A549 (cell line): ENCODE measurements around the gene SLC43A3. TPM values are rescaled to one million over a fixed set of nuclear protein-coding genes. Genes with fewer than 3 reads are reported as not detected.

ENCODE experiments used
- ATAC-seq, 2 experiments: fragments of 200-7000 bp in 1 of 2; fragments of >200 bp in 1 of 2; cut with Nextera tagmentation in 1 of 2; cut with Tn5 transposase in 1 of 2; 3 replicates each; pipeline versions ENCODE4 v1.8.0 to v1.9.1; 2018 to 2020; ENCODE audit warnings: mild to moderate bottlenecking in 1 of 2, moderate library complexity in 1 of 2
- CTCF ChIA-PET: fragments of 300-600 bp; sonication (Branson Sonifier 250); formaldehyde crosslinking; extraction: SDS; loops from one replicate; lab custom pipeline; 2021; ENCODE audit warnings: antibody characterized with exemption, inconsistent platforms; lab: Yijun Ruan, JAX
- POLR2A ChIA-PET: fragments of 350-600 bp; formaldehyde crosslinking; extraction: SDS; loops from one replicate; lab custom pipeline; 2021; ENCODE audit warnings: antibody characterized with exemption, inconsistent platforms; lab: Yijun Ruan, JAX
- DNase-seq, 2 experiments: peaks; one replicate each; pipeline versions ENCODE4 v3.0.0 to v3.0.0-alpha.2; 2011 to 2016; ENCODE audit warnings: low read depth in 1 of 2, low spot score in 1 of 2
- FAIRE-seq: peaks from 2 replicates; lab custom pipeline; 2011; peaks lifted over from hg19 to GRCh38; lab: Jason Lieb, UNC
- H3K27ac ChIP-seq, 2 experiments: fragments of >200 bp; sonication (Bioruptor Twin); formaldehyde crosslinking; 3 replicates each; pipeline ENCODE4 v1.5.1; 2016 to 2017
- H3K4me1 ChIP-seq: fragments of >200 bp; sonication (Bioruptor Twin); formaldehyde crosslinking; 3 replicates; pipeline ENCODE4 v1.6.1; 2016
- H3K4me2 ChIP-seq: fragments of >200 bp; sonication (Bioruptor Twin); formaldehyde crosslinking; 3 replicates; pipeline ENCODE4 v1.6.1; 2016
- H3K4me3 ChIP-seq: fragments of >200 bp; sonication (Bioruptor Twin); formaldehyde crosslinking; 3 replicates; pipeline ENCODE4 v1.5.1; 2016
- H3K9me3 ChIP-seq: fragments of >200 bp; sonication (Bioruptor Twin); formaldehyde crosslinking; 3 replicates; pipeline ENCODE4 v1.6.1; 2016
- BCL3 ChIP-seq: fragments of >200 bp; sonication (Bioruptor Twin); formaldehyde crosslinking; IDR thresholded peaks from 3 replicates; pipeline ENCODE4 v1.6.1; 2016
- CBX2 ChIP-seq: fragments of 200-600 bp; sonication (generic); IDR thresholded peaks from 2 replicates; pipeline ENCODE4 v1.6.1; 2016; ENCODE audit warnings: low read depth, mild to moderate bottlenecking, borderline replicate concordance
- CEBPB ChIP-seq, 2 experiments: fragments of >200 bp in 1 of 2; sonication (Bioruptor Twin) in 1 of 2; formaldehyde crosslinking in 1 of 2; IDR thresholded peaks; 2 replicates each; pipeline ENCODE4 v1.6.1; 2012 to 2016
- CHD2 ChIP-seq: fragments of 150-350 bp; IDR thresholded peaks from 2 replicates; pipeline ENCODE4 v1.6.1; 2014; ENCODE audit warnings: low read length; ENCODE audit not compliant: partially characterized antibody
- EHF ChIP-seq: fragments of 250-450 bp; sonication (Bioruptor Pico); IDR thresholded peaks from 2 replicates; pipeline ENCODE4 v1.5.0; 2020; ENCODE audit warnings: mild to moderate bottlenecking
- EHMT2 ChIP-seq: fragments of 200-600 bp; sonication (generic); IDR thresholded peaks from 2 replicates; pipeline ENCODE4 v1.6.1; 2016; ENCODE audit warnings: antibody characterized with exemption, low read depth, mild to moderate bottlenecking, moderate library complexity
- EP300 ChIP-seq, 2 experiments: fragments of >200 bp; sonication (Bioruptor Twin); formaldehyde crosslinking; IDR thresholded peaks; 2 replicates in 1 of 2; 3 replicates in 1 of 2; pipeline ENCODE4 v1.6.1; 2016 to 2017
- FOSB ChIP-seq: fragments of 250-450 bp; sonication (Bioruptor Pico); IDR thresholded peaks from 2 replicates; pipeline ENCODE4 v1.5.0; 2020; ENCODE audit warnings: mild to moderate bottlenecking, moderate library complexity
- FOSL2 ChIP-seq, 2 experiments: fragments of 450-650 bp in 1 of 2; fragments of >200 bp in 1 of 2; sonication (Bioruptor Twin) in 1 of 2; formaldehyde crosslinking; IDR thresholded peaks; 2 replicates each; pipeline versions ENCODE4 v1.5.0 to v1.6.1; 2016 to 2020; ENCODE audit warnings: mild to moderate bottlenecking in 1 of 2, moderate library complexity in 1 of 2
- GATA3 ChIP-seq: IDR thresholded peaks from 2 replicates; pipeline ENCODE4 v1.6.1; 2012; ENCODE audit warnings: borderline replicate concordance
- HDAC2 ChIP-seq: fragments of 200-600 bp; sonication (generic); IDR thresholded peaks from 2 replicates; pipeline ENCODE4 v1.6.1; 2016
- HEYL ChIP-seq: fragments of 250-450 bp; sonication (Bioruptor Pico); IDR thresholded peaks from 2 replicates; pipeline ENCODE4 v1.8.0; 2021; ENCODE audit warnings: mild to moderate bottlenecking, moderate library complexity
- HOXA7 ChIP-seq: fragments of 250-450 bp; sonication (Bioruptor Pico); IDR thresholded peaks from 2 replicates; pipeline ENCODE4 v1.5.0; 2020; ENCODE audit warnings: mild to moderate bottlenecking, moderate library complexity
- JUN ChIP-seq, 2 experiments: fragments of >200 bp; sonication (Bioruptor Twin); formaldehyde crosslinking; IDR thresholded peaks; 2 replicates in 1 of 2; 3 replicates in 1 of 2; pipeline ENCODE4 v1.6.1; 2016 to 2017
- KDM5A ChIP-seq: fragments of 200-600 bp; sonication (generic); IDR thresholded peaks from 2 replicates; pipeline ENCODE4 v1.6.1; 2016; ENCODE audit warnings: antibody characterized with exemption, mild to moderate bottlenecking
- MYC ChIP-seq: IDR thresholded peaks from 2 replicates; pipeline ENCODE4 v1.6.1; 2012; ENCODE audit warnings: mild to moderate bottlenecking, inconsistent platforms, low read length, improper control_type of control experiment, borderline replicate concordance
- NPAS2 ChIP-seq: fragments of 250-450 bp; sonication (Bioruptor Pico); IDR thresholded peaks from 2 replicates; pipeline ENCODE4 v1.8.0; 2022; ENCODE audit warnings: mild to moderate bottlenecking, moderate library complexity, borderline replicate concordance
- POLR2A ChIP-seq: IDR thresholded peaks from 2 replicates; pipeline ENCODE4 v1.6.1; 2012; ENCODE audit warnings: mild to moderate bottlenecking, low read length
- POLR2AphosphoS2 ChIP-seq: conservative IDR thresholded peaks from 2 replicates; pipeline ENCODE4 v1.6.1; 2012; ENCODE audit warnings: low read length, improper control_type of control experiment, inconsistent platforms
- RAD21 ChIP-seq, 2 experiments: fragments of >200 bp in 1 of 2; sonication (Bioruptor Twin) in 1 of 2; formaldehyde crosslinking in 1 of 2; IDR thresholded peaks in 1 of 2; conservative IDR thresholded peaks in 1 of 2; 2 replicates in 1 of 2; 3 replicates in 1 of 2; pipeline ENCODE4 v1.6.1; 2012 to 2018; ENCODE audit warnings: inconsistent platforms in 1 of 2
- RARB ChIP-seq: fragments of 250-450 bp; sonication (Bioruptor Pico); IDR thresholded peaks from 2 replicates; pipeline ENCODE4 v1.8.0; 2021; ENCODE audit warnings: mild to moderate bottlenecking, moderate library complexity
- RCOR1 ChIP-seq: fragments of 150-350 bp; IDR thresholded peaks from 2 replicates; pipeline ENCODE4 v1.6.1; 2014; ENCODE audit warnings: antibody characterized with exemption, low read length, low read depth
- RFX5 ChIP-seq: fragments of 450-650 bp; IDR thresholded peaks from 2 replicates; pipeline ENCODE4 v1.7.1; 2014; ENCODE audit warnings: antibody characterized with exemption, mild to moderate bottlenecking, moderate library complexity
- SMC3 ChIP-seq: fragments of >200 bp; sonication (Bioruptor Twin); formaldehyde crosslinking; IDR thresholded peaks from 3 replicates; pipeline ENCODE4 v1.6.1; 2018; ENCODE audit warnings: inconsistent platforms
- SREBF2 ChIP-seq: fragments of 450-650 bp; IDR thresholded peaks from 2 replicates; pipeline ENCODE4 v1.6.1; 2014; ENCODE audit warnings: mild to moderate bottlenecking, moderate library complexity
- TFCP2L1 ChIP-seq: fragments of 250-450 bp; sonication (Bioruptor Pico); IDR thresholded peaks from 2 replicates; pipeline ENCODE4 v1.5.0; 2021; ENCODE audit warnings: mild to moderate bottlenecking
- USF2 ChIP-seq: fragments of 450-650 bp; IDR thresholded peaks from 2 replicates; pipeline ENCODE4 v1.6.1; 2014; ENCODE audit warnings: antibody characterized with exemption
- ZC3H11A ChIP-seq: fragments of 450-650 bp; IDR thresholded peaks from 2 replicates; pipeline ENCODE4 v1.6.1; 2014; ENCODE audit warnings: antibody characterized with exemption, mild to moderate bottlenecking
- ZFP36 ChIP-seq: fragments of 450-650 bp; IDR thresholded peaks from 2 replicates; pipeline ENCODE4 v1.6.1; 2014; ENCODE audit warnings: borderline replicate concordance; ENCODE audit not compliant: partially characterized antibody
- WGBS: methylation state at CpG from one replicate; pipeline ENCODE4 v1.1.6; 2017; ENCODE audit errors: missing lambda C conversion rate; 5-methylcytosine and 5-hydroxymethylcytosine counted together
- polyA plus RNA-seq, 4 experiments: library from polyadenylated mRNA; depleted of rRNA in 3 of 4; stranded (reverse); fragments of >200 nt; fragmentation: RNase III in 1 of 4; extraction: RNeasy Plus Mini Kit Qiagen cat#74134 plus additional on column Dnase treatment in 1 of 4; gene quantifications; 2 replicates in 3 of 4; 3 replicates in 1 of 4; pipeline ENCODE4 v1.2.3, GENCODE V29; 2011 to 2017
- TF ChIP-seq, protein P1 (sequence below): fragments of 150-350 bp; IDR thresholded peaks from 2 replicates; pipeline ENCODE4 v1.6.1; 2014; ENCODE audit warnings: low read depth, mild to moderate bottlenecking, low read length
- TF ChIP-seq, protein P2 (sequence below): fragments of 250-450 bp; sonication (Bioruptor Pico); IDR thresholded peaks from 2 replicates; pipeline ENCODE4 v1.5.0; 2020; ENCODE audit warnings: low read depth, mild to moderate bottlenecking, moderate library complexity
- TF ChIP-seq, protein P3 (sequence below): IDR thresholded peaks from 2 replicates; pipeline ENCODE4 v1.6.1; 2012

SLC43A3 gene
- polyA plus RNA-seq, 2 of the 4 experiments (the other 2 are of a cell fraction): 0.12 to 0.30 TPM

- TF ChIP-seq GATA3 (no peak), HOXA7 (no peak)
- TF ChIP-seq, all 56 proteins: peak for 0
These were observed 5.2 kb upstream of the SLC43A3 start (continued) for GRCh38 chr11:57432149-57432561.

DNA sequence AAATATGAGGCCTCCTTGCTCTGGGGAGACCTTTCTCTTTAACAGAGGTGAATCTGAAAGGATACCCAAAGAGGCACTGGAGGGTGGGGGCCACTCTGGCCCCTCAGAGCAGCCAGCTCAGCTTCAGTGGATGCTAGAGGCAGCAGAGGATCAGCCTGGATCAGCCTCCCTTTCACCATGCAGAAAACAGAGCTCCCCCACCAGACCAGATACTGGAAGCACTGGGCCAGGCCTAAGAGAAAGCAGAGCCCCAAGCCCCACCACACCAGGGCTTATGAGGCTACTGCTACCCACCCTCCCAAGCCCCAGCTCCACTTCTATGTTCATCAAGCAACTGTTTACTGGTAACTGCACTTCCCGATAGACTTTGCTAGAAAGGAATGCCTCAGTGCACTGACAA, 4.0 kb upstream of the SLC43A3 start:
- 67% methylated on average over 1 of the region's 1 CpG for WGBS
- CTCF ChIA-PET: interaction anchor here (0.8 to 6.1 kb wide), 7 partner anchors 26 to 97 kb away, joined by 3 to 37 read pairs (median 3); partner anchors contain the start of gene RTN4RL2
- TF ChIP-seq ZFP36 (no peak), CBX2 (no peak), CHD2 (no peak), MYC (no peak), RAD21 (conservative IDR thresholded peaks at IDR 0.05 in 1 of 2, IDR thresholded peaks at IDR 0.05 in 1 of 2) (no peak), NPAS2 (CRISPR knock-in tag) (no peak), EHF (CRISPR knock-in tag) (no peak), BCL3 (no peak), JUN (IDR thresholded peaks at IDR 0.05) (no peak), HDAC2 (no peak), ZC3H11A (no peak), RCOR1 (no peak), SREBF2 (no peak), USF2 (no peak), POLR2A (no peak), KDM5A (no peak)
- TF ChIP-seq, protein P1, sequence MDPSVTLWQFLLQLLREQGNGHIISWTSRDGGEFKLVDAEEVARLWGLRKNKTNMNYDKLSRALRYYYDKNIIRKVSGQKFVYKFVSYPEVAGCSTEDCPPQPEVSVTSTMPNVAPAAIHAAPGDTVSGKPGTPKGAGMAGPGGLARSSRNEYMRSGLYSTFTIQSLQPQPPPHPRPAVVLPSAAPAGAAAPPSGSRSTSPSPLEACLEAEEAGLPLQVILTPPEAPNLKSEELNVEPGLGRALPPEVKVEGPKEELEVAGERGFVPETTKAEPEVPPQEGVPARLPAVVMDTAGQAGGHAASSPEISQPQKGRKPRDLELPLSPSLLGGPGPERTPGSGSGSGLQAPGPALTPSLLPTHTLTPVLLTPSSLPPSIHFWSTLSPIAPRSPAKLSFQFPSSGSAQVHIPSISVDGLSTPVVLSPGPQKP: no peak
- TF ChIP-seq, protein P2, sequence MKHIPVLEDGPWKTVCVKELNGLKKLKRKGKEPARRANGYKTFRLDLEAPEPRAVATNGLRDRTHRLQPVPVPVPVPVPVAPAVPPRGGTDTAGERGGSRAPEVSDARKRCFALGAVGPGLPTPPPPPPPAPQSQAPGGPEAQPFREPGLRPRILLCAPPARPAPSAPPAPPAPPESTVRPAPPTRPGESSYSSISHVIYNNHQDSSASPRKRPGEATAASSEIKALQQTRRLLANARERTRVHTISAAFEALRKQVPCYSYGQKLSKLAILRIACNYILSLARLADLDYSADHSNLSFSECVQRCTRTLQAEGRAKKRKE (CRISPR knock-in tag): no peak
- TF ChIP-seq, protein P3, sequence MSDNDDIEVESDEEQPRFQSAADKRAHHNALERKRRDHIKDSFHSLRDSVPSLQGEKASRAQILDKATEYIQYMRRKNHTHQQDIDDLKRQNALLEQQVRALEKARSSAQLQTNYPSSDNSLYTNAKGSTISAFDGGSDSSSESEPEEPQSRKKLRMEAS: no peak
- DNase-seq (no peak), ATAC-seq (peak in 1 of 2 experiments; percentile 49; a peak in 2 of 6 replicates), FAIRE-seq (no peak)
- Histone ChIP-seq H3K4me1 (peaks cover 42% of the 10 kb centered on the region), H3K4me3 (no peak overlapping the region), H3K27ac (peak overlapping the region; percentile 31 to 60; a peak in 5 of 6 replicates), H3K4me2 (no peak overlapping the region), H3K9me3 (no peaks in the 10 kb centered on the region)
- POLR2A ChIA-PET: no interaction called here

- Histone ChIP-seq H3K4me2 (no peak overlapping the region), H3K4me1 (peaks cover 40% of the 10 kb centered on the region), H3K27ac (0 out of 6 replicates have a peak overlapping the region, but pooled peaks of 1 of the 2 experiments have one; percentile 7), H3K4me3 (no peak overlapping the region), H3K9me3 (no peaks in the 10 kb centered on the region)
- CTCF ChIA-PET: interaction anchor here (0.9 to 6.1 kb wide), 5 partner anchors 25 to 80 kb away, joined by 3 to 37 read pairs (median 3); partner anchors contain the start of gene RTN4RL2
- TF ChIP-seq EHMT2 (no peak), RARB (CRISPR knock-in tag) (no peak), FOSL2 (IDR thresholded peaks at IDR 0.05) (no peak), FOSL2 (CRISPR knock-in tag; IDR thresholded peaks at IDR 0.05) (no peak), NPAS2 (CRISPR knock-in tag) (no peak), SMC3 (no peak), SREBF2 (no peak), MYC (no peak), FOSB (no peak), TFCP2L1 (CRISPR knock-in tag) (no peak), HEYL (CRISPR knock-in tag) (no peak), EP300 (IDR thresholded peaks at IDR 0.05) (no peak), RFX5 (no peak), POLR2AphosphoS2 (no peak), CEBPB (IDR thresholded peaks at IDR 0.05) (no peak)
- TF ChIP-seq, protein P1: no peak
- no peak for DNase-seq
- 69% methylated on average over 4 of the region's 4 CpGs for WGBS
- no peak for FAIRE-seq
- POLR2A ChIA-PET: no interaction called here
- no peak for ATAC-seq
These were observed 3.0 kb upstream of the SLC43A3 start for GRCh38 chr11:57429946-57430345.
